Measurements from ENCODE around the gene MICAL2.

Gene MICAL2

GRCh38 chr11:12189543-12190235 lies 79.3 kb downstream of the MICAL2 start:
- DNase-seq (ENCODE audit: low read depth) = no peak

DNA sequence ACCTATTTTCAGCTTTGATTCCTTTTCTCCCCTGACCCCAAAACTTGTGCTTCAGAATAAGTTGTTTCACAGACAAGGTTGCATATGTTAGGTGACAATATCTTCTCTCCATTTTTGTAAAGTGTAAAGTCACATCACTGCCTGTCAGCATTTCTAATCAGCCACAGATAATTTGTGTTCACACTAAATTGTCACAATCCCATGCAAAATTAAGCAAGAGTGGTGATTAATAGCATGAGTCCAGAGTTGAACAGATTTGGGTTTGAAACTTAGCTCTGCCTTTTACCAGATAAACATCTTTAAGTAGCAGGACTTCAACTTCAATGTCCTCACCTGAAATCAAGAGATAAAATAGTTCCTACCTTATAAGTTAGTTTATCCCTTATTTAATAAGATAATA lies 80.1 kb downstream of the MICAL2 start:
- DNase-seq (ENCODE audit: low read depth) = no peak

GRCh38 chr11:12192794-12193514 lies 82.6 kb downstream of the MICAL2 start:
- no peak for DNase-seq (ENCODE audit: low read depth)

DNA sequence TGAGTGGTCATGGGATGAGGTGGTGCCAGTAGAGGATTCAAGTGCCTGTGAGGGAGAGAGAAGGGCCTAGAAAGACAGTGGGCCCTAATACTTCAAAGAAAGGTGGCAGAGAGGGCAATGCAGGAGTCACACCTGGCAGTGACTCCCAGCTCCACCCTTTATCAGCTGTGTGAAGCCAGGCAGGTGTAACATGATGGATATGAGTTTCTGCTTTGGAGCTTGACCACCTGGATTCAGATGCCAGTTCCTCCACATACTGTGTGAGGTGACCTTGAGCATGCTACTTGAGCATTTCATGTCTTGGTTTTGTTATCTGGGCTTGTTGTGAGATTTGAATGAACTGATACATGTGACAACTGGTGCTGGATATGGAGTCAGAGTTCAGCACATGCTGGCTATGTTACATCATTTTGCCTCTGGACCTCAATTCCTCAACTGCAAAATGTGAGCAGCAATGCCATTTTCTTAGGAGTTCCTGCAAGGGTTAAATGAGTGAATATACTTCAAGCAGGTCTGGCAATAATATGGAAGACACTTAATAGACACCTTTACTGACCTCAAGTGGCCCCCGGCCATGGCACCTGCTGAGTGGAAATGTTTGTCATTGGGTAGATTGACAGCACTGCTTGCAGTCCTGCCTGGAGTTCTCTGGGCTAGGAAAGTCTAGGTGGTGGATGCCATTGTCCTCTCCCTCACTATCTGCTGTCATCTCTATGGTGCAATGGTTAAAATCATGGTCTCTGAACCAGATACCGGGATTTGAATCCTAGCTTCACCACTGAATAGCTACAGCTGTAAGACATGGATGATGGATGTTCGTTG lies 83.3 kb downstream of the MICAL2 start:
- no peak for DNase-seq (ENCODE audit: low read depth)

DNA sequence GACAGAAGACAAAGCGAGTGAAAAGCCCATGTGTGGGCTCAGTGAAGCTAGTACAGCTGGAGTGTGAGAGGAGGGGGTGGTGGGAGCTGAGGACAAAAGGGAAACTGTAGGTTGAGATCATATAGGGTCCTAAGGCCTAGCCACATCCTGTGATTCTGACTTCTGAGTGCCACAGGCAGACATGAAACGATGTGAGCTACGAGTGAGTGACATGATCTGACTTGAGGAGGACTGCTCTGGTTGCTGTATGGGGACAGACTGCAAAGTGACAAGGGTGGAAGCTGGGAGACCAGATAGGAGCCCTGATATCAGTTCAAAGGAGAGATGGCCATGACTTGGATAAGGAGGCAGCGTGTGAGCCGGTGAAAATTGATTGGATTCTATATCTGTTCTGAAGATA lies 85.4 kb downstream of the MICAL2 start:
- DNase-seq (ENCODE audit: low read depth) = no peak

GRCh38 chr11:12196308-12196707 lies 85.9 kb downstream of the MICAL2 start:
- DNase-seq (ENCODE audit: low read depth) = no peak

GRCh38 chr11:12196872-12197271 lies 86.5 kb downstream of the MICAL2 start:
- no peak for DNase-seq (ENCODE audit: low read depth)

GRCh38 chr11:12198251-12199222 lies 88.1 kb downstream of the MICAL2 start:
- no peak for DNase-seq (ENCODE audit: low read depth)

DNA sequence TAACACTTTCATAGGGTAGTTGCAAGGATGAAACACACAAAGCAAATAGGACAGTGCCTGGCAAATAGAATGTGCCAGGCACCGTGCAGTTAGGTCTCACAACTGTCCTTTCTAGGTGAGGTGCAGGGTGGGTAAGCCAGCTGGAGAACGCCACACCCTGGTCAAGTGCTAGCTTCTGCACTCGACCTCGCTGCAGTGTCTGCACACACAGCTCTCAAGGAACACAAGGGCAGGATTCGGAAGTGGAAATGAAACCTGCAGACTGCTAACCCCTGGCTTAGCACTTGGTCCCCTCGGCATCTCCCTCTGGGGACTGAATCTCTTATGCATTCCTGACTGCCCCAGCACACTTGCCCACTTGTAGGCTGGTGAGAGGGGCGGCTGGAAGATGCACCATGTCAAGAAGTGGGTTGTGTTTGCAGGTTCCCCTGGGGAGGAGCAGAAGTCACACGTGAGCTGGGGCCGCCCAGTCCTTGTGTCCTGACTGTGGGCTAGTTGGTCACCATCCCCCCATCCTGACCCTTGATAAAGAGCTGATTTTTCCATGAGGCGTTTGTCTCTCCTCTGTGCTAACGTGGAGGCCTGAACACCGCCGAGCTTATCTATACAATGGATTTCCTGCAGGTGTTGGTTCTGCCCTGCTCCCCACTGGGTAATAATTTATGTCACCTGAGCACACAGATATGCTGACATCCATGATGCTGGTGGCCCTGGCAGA lies 89.0 kb downstream of the MICAL2 start:
- no peak for DNase-seq (ENCODE audit: low read depth)

DNA sequence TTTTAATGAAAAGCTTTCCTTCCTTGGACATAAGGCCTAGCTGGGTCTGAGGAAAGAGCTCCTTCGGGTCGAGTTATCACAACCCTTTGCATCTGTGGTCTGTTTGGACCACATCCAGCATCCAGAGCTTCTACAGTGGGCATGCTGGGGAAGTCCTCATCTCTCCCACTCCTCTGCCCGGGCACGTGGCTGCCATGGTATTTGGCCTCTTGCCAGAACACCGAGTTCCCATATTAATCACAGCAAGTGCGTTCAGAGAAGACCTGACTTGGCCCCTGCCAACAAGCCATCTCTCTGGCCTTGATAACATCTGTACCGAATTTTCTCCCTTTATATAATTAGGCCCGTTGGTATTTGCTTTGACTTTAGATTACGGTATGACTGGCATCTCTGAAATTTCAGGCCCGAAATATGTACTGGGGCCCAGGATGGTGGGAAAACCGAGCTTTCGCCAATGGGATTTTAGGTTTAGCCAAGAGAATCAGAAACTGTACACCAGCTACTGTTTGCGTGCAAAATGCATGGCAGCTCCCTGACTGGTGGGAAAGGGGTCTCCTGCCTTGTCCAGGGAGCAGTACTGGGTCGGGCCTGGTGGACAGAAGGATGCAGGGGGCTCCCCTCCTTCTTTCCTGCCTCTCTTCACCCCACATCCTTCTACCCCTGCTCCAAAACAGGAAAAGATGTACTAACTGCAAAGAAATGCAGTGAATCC lies 90.0 kb downstream of the MICAL2 start:
- DNase-seq (ENCODE audit: low read depth) = peak; percentile 100

DNA sequence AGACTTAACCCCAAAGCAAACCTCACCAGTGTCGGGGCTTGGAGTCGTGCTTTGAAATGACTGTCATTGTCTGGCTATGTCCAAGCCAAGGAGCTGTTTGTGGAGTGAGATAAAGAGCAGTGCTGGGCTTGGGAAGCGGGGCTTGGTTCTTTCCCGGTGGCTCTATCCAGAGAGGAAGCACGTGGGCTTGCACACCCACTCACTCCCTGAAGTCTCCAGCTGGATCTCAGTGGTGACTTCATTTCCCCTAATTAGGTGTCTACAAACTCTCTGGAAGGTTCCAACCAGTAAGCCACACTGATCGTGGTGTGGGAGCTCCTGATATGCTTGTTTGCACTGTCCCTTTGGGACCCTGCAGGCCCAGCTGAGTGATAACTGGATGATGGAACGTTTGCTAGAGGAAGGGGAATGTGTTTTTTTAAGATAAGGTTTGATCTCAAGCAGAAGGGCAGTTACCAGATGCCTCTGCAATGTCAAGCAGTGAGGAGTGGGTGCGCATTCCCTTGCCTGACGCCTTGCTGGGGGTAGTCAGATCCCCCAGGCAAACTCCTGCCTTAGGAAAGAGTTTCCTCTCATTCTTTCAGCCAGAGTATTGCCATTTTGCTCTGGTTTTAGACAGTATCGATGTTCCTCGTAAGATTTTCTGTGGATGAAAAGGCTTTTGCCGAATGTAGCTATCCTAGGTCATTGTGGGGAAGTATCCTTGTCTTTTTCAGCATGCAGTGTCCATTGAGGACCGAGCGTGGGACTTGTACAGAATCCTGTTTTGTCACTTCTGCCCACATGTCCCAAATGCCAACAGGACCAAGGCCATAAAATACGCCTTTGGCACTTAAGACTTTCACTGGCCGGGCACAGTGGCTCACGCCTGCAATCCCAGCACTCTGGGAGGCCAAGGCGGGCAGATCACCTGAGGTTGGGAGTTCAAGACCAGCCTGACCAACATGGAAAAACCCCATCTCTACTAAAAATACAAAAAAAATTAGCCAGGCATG lies 90.9 kb downstream of the MICAL2 start:
- peak; percentile 98 for DNase-seq (ENCODE audit: low read depth)

DNA sequence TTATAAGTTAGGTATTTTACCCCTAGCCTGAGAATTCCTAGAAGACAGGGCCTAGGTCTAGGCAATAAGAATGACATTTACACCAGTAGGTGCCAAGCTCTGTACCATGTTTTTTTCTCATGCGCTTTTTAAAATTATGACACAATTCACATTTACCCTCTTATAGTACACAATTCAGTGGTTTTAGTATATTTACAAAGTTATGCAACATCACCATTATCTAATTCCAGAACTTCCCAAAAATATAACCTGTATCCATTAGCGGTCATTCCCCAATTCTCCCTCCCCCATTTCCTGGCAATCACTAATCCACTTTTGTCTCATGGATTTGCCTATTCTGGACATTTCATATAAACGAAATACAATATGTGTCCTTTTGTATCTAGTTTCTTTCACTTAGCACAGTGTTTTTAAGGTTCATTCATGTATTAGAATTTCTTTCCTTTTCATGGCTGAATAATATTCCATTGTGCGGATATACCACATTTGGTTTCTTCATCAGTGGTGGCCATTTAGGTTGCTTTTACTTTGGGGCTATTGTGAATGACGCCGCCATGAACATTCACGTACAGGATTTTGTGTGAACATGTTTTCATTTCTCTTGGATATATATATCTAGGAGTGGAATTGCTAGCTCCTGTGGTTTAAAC lies 92.4 kb downstream of the MICAL2 start:
- DNase-seq (ENCODE audit: low read depth) = no peak

GRCh38 chr11:12204506-12204905 lies 94.1 kb downstream of the MICAL2 start:
- DNase-seq (ENCODE audit: low read depth) = no peak

DNA sequence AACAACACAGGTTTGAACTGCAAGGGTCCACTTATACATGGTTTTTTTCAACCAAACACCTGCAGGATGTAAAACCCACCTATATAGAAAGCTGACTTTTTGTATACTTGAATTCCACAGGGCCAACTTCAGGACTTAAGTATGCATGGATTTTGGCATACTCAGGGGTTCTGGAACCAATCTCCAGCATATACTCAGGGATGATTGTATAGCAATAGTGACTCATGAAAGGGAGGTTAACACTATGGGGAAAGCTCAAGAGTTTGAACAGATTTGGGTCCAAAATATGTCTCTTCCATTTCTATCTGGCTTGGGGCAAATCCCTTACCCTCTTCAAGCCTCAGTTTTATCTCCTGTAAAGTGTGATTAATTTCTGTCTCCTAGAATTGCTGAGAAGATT lies 94.9 kb downstream of the MICAL2 start:
- peak; percentile 49 for DNase-seq (ENCODE audit: low read depth)

GRCh38 chr11:12206529-12206928 lies 96.1 kb downstream of the MICAL2 start:
- no peak for DNase-seq (ENCODE audit: low read depth)

DNA sequence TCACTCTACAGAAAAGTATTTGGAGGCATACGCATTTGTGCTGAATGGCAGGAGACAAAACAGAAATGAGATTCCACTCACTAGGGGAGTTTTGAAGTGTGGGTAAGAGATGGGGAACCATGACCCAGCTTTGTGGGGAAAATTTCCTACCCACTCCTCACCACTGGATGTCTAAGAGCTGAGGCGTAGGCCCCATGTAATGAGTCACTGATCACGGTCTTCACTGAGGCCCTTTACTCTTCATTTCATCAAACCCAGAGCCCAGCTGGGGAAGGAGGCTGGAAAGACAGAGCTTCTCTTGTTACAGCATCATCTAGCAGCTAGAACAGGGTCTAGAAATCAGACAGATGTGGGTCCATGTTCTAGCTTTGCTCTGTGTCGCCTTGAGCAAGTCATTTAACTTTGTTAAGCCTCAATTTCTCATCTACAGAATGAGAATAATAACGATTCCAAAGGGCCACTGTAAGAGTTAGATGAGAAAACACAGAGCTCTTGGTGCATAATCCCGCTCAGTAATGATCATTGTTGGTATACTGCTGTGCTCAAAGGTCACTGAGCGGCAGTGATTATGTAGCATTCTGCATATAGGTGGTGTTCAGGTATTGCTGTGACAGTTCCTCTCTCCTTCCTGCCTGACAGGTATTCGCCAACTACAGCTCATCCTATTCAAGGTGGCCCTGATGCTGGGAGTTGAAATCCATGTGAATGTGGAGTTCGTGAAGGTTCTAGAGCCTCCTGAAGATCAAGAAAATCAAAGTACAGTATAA lies 97.2 kb downstream of the MICAL2 start:
- DNase-seq (ENCODE audit: low read depth) = no peak

- no peak for DNase-seq (ENCODE audit: low read depth)
Observed at GRCh38 chr11:12209096-12209495, 98.7 kb downstream of the MICAL2 start.

GRCh38 chr11:12210200-12210599 lies 99.8 kb downstream of the MICAL2 start:
- DNase-seq (ENCODE audit: low read depth) = no peak

All from HS-27A (cell line).